Hematopoietic multipotent progenitor cell treated with erythropoietin and hydrocortisone succinate and interleukin-3 and kit ligand, for 6 days (in vitro differentiated cells): Measurements from ENCODE around the gene PLCH1.
A peak's percentile ranks its signal among the peaks of the same experiment; 100 is the strongest.

Experiments used
- DNase-seq: peaks from one replicate; pipeline ENCODE4 v3.0.0-alpha.2; 2015

PLCH1 gene

GRCh38 chr3:155682426-155683343 is 62.2 kb downstream of the PLCH1 start:
- DNase-seq, result no peak

GRCh38 chr3:155676252-155676981 is 68.5 kb downstream of the PLCH1 start:
- DNase-seq, result no peak

- no peak for DNase-seq
Observed at GRCh38 chr3:155675094-155675493, 69.8 kb downstream of the PLCH1 start.

GRCh38 chr3:155673421-155673820 is 71.5 kb downstream of the PLCH1 start:
- DNase-seq, result no peak

- no peak for DNase-seq
Observed at GRCh38 chr3:155670335-155670734, 74.5 kb downstream of the PLCH1 start.

DNA sequence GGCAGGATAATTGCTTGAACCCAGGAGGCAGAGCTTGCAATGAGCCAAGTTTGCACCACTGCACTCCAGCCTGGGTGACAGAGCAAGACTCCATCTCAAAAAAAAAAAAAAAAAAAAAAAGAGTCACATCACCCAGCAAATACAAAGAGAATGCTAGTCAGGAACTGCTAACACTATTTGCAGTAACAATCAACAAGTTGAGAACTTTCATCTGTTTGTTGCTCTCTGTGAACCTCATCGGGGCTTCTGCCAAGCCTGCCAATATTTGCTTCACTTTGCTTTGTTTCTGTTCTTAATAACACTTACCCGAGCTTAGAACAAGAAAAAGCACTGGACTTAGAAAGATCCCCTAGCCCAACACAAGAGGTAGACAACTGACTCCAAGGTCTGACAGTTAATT is 76.9 kb downstream of the PLCH1 start:
- no peak for DNase-seq

DNA sequence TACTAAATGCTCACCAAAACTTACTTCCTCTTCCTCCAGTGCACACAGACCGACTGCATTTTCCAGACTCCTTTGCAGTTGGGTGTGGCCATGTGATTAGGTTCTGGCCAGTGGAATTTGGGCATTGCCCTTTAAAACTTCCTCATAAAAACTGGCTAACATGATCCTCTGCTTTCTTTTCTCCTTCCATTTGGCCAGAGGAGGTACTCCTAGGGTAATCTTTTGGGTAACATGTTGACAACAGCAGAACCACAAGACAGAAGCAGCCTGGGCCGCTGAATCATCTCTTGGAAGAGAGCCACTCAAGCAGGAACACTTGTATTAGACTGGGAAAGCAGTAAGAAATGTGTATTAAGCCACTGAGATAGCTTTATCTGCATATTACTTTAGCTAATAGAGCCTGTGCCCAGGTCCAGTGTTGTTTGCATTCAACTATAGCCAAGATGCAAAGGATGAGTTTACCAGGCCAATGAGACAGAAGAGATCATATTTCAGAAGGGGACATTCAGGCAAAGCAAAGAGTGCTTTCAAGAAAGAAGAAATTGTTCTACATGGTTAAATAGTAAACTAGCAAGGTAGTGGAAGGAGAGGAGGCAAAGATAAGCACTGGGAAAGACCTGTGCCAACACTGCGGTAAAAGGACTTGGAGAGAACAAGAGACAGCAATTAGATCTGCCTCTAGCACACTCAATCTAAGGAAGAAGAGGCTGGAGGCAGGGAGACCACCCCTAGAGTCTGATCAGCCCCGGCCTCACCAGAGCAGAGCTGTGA is 79.8 kb downstream of the PLCH1 start:
- peak; percentile 47 for DNase-seq

- no peak for DNase-seq
Observed at GRCh38 chr3:155663467-155664212, 81.2 kb downstream of the PLCH1 start.

- no peak for DNase-seq
Observed at GRCh38 chr3:155661760-155662159, 83.1 kb downstream of the PLCH1 start.

DNA sequence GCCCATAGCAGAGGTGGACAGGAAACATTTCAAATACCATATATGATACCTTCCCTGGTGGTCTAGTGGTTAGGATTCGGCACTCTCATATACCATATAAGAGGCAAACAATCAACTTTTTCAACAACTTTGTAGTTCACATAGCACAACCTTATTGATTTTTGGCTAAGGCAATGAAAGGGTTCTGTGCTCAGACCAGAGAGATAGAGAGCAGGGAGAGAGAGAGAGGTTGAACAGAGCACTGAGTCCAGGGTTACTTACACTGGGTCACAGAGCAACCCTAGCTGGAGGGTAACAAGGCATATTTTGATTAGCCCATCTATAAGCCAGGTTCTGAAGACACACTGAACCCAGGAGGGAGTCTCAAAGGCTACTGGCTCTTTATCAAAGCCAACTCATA is 83.8 kb downstream of the PLCH1 start:
- DNase-seq, result no peak

GRCh38 chr3:155658671-155659261 is 86.1 kb downstream of the PLCH1 start:
- DNase-seq, result no peak

DNA sequence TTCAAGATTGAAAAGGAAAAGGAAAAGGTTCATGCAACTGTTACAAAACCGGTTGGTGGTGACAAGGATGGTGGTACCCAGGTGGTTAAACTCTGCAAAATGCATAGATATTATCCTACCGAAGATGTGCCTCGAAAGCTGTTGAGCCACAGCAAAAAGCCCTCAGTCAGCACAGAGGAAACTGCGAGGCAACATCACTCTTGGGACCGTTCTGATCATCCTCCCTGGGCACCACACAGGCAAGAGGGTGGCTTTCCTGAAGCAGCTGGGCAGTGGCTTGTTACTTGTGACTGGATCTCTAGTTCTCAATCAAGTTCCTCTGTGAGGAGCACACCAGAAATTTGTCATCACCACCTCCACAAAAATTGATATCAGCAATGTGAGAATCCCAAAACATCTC is 86.9 kb downstream of the PLCH1 start:
- DNase-seq, result no peak

DNA sequence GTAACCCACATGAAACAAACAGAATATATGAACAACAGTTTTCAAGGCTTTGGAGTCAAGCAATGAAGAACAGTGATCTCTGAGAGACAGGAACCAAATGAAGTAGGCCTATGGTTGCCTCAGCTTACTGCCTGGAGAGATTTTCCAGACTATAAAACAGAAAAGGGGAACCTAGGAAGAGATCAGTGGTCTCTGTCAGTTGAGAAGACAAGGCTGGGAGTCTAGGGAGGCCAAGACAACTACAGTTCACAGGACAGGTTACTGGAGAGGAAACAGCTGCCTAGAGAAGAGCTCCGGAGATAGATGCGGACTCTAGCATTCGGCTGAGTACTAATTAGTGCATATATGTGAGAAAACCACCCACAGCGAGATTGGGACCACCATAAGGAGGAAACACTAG is 87.7 kb downstream of the PLCH1 start:
- DNase-seq, result no peak

- no peak for DNase-seq
Observed at GRCh38 chr3:155656466-155656865, 88.4 kb downstream of the PLCH1 start.

DNA sequence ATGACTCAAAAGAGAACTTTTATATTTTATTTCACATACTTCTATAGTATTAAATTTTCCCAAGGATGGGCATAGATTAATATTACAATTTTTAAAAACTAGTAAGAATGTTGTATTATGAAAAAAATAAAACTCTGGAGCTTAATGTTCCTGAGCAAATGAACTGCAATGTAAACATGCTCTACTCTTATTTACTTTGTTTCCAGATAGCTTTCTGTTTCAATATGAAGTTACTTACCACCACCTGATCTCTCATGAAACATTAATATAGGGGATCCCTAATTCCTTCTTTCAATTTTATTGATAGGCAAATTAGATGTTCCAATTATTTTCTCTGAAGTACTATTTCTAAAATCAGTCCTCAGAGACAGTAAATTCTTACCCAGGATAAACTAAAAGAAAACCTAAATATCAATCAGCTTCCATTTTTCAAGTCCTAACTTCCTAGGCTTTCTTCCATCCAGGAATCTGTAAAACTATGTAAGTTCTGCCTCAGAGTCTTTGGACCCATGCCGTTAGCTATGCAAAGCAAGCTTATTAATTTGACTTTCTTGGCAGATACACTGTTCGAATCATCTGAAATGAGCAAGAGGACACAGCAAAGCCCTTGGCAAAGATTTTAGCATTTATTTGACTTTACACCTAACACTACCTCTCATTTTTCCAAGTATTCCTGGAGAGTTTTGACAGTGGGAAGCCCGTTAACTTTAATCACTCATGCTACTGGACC is 93.2 kb downstream of the PLCH1 start:
- no peak for DNase-seq

DNA sequence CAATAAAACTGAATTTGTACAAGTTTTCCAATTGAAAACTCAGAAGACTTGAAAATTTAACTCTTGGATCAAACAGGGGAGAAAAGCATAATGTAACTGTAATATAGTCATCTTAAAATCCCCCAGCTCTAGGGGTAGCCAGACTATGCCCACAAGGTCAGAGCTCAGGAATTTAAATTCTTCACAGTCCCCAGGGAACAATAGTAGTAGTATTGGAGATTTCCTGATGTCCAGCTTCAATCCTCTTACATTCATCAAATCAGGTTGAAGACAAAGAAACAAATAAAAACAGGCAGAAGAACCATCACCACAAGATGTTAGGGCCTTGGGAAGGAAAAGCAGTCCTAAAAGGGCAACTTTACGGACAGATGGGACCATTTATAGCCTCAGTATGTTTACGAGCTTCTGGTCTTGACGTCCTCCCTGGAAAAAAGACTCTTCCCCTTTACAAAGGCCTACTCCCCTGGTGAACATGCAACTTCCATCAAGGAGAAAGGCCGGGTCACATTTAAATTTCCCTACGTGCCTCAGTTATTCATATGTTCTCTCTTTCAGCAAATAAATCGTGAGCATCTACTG is 96.8 kb downstream of the PLCH1 start:
- DNase-seq, result no peak

DNA sequence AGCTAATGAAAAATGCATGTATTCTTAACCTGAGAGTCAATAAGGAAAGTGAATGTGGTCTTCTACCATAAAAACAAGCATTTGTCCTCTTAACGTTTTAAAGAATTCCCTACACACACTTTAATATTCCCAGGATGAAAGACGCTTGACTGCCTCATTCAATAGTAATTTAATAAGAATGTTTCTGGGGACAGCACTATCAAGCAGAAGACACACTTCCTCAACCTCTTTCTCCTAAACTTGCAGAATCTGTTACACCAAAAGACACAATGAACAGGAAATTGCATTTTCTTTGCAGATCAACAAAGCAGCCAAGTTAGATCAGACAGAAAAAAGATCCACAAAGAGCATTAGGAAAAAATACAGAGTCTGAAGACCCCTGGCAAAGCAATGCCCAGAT is 97.7 kb downstream of the PLCH1 start:
- DNase-seq, result no peak

DNA sequence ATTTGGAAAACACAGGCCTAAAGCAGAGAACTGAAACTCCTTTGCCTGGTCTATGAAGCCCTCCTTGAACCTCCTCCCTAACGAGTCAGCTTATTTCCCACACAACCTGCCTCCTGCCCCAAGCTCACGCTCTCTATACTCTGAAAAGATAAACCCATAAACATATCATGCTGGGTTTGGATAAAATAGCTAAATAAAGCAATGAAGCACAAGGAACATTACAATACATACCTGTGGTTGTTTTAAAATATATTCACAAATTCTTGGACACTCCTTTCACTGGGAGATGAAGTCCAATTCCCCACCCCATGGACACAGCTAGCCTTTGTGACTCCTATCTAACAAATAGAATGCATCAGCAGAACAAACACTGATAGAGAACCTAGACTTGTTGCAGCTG is 98.2 kb downstream of the PLCH1 start:
- DNase-seq, result no peak

DNA sequence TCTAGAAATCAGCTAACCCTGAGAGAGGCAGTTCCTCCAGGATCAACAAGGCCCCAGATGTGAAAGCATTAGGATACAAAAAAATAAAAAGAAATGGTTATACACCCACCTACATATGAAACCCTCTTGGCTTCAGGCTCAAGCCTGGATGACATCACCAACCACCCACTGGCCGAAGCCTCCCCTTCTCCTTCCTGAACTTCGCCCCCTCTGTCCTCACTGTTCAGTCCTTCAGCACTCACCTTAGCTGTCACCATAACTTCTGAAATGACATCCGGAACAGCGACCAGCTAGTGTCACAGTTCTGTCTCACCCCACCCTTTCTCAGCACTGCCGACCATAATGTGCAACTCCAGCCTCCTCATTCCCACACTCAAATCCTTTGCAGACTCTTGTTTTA is 98.7 kb downstream of the PLCH1 start:
- no peak for DNase-seq

DNA sequence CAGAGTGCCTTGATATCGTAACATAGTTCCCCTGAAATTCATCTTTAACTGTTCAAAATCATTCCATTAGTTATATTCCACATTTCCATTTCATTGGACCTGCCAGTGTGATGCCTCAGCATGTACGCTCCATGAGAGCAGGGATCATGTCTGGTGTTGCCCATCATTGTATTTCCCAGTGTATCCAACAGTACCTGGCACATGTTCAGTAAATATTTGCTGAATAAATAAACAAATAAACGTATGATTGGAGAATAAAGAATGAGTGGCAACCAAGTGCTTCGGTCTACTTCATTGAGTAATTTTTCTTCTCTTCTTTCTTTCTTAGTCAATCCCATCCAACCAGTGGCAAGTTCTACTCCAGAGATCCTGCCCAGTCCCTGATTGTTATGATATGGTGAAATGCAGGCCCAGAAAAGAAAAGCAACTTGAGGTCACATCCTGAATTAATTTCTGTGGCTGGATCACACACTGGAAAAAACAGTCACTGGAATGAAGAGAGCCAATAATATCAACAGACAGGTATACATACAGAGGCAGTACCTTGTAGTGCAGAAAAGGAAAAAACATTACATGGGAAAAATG is 101.2 kb downstream of the PLCH1 start:
- DNase-seq, result no peak

DNA sequence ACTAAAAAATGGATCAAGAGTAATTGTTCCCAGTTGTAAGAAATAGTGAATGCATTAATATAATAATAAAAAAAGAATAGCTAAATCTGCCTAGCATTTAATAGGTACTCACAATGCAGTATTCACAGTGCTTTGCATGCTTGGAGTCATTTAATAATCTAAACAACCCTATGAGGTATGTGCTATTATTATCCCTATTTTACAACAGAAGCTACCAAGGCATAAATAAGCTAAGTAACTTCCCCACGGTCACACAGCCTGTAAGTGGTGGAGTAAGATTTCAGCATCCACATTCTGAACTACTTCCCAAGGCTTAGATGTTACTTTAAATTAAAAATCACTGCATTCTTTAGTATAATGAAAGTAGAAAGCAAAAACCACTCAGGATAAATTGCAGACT is 102.9 kb downstream of the PLCH1 start:
- DNase-seq, result no peak
